ENCODE measurements around the gene CALHM1.

GRCh38 chr10:103428989-103429643 lies 29.6 kb downstream of the CALHM1 start:
- TF ChIP-seq CTCF (conservative IDR thresholded peaks at IDR 0.05; ENCODE audit: low read depth, low read length) (no peak), EZH2 (IDR thresholded peaks at IDR 0.05; ENCODE audit: borderline replicate concordance, low read depth, low read length, poor library complexity, severe bottlenecking) (no peak)

Data from A673 (cell line).